ENCODE data around the gene EGFL8.

EGFL8 gene

DNA sequence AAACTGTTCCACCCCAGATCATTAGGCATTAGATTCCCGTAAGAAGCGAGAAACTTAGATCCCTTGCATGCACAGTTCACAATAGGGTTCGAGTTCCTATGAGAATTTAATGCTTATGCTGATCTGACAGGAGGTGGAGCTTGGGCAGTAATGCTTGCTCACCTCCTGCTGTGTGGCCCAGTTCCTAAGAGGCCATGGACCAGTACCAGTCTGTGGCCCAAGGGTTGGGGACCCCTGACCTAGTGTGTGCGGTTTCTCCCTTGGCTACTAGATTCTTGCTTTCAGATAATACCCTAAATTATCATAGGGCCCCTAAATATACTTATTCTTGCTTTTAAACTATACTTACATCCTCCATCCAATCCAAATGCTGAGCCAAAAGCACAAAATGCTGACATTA lies 30.0 kb downstream of the EGFL8 start:
- H3K4me1 ChIP-seq: peaks cover 0 to 40% (median 30%) of the 10 kb centered on the region in 4 donors
- intact Hi-C loops (cut with DNase I; ENCODE audit: low total_unique reads): no loop called here
- peak overlapping the region; percentile 87 to 98 for H3K27ac ChIP-seq
- TF ChIP-seq, protein P1, sequence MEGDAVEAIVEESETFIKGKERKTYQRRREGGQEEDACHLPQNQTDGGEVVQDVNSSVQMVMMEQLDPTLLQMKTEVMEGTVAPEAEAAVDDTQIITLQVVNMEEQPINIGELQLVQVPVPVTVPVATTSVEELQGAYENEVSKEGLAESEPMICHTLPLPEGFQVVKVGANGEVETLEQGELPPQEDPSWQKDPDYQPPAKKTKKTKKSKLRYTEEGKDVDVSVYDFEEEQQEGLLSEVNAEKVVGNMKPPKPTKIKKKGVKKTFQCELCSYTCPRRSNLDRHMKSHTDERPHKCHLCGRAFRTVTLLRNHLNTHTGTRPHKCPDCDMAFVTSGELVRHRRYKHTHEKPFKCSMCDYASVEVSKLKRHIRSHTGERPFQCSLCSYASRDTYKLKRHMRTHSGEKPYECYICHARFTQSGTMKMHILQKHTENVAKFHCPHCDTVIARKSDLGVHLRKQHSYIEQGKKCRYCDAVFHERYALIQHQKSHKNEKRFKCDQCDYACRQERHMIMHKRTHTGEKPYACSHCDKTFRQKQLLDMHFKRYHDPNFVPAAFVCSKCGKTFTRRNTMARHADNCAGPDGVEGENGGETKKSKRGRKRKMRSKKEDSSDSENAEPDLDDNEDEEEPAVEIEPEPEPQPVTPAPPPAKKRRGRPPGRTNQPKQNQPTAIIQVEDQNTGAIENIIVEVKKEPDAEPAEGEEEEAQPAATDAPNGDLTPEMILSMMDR (IDR thresholded peaks at IDR 0.05): no peak
- H3K36me3 ChIP-seq: no peaks in the 10 kb centered on the region
- no peak for DNase-seq
- no peaks in the 10 kb centered on the region for H3K9me3 ChIP-seq
- H3K4me3 ChIP-seq: no peak overlapping the region
- H3K27me3 ChIP-seq: no peaks in the 10 kb centered on the region

DNA sequence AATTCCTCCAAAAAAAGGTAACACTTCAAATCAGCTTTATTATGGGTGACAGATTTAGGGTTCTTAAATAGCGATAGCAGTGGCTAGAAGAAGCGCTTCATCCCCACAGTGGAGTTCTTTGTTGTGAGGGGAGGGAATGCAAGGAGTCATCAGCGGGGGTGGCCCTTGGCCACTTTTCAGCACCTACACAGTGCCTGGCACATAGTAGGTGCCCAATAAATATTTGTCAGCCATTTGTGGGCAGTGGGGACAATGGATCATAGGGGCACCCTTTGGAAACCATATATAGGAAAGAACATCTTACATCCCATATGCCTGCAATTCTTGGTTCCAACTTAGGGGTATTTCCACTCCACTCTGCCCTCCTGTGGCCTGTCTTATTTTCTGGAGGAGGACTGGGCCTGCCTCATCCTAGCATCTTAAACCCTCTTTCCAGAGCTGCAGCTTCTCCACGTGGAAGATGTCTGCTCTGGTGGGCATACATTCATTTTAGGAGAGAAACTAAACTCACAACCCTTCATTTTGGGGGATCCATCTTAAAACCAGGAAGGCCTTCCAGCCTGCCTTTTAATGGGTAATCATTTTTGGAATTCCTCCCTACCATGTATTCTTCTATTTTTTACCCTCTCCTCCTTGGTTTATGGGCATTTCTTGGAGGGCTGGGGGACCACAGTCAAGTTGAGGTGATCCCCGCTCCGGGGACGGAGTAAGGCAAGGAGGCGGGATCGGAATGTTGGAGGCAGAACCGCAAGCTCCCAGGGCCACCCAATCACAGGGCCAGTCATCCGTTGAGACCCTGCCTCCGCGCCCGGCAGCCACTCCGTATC lies 30.6 kb downstream of the EGFL8 start:
- Histone ChIP-seq H3K4me1 (peaks cover 0 to 39% (median 30%) of the 10 kb centered on the region in 4 donors), H3K27ac (peak overlapping the region; percentile 87 to 98), H3K27me3 (no peaks in the 10 kb centered on the region), H3K4me3 (peak overlapping the region; percentile 41 to 54), H3K9me3 (no peaks in the 10 kb centered on the region), H3K36me3 (no peaks in the 10 kb centered on the region)
- intact Hi-C loops (cut with DNase I; ENCODE audit: low total_unique reads): no loop called here
- TF ChIP-seq, protein P1 (IDR thresholded peaks at IDR 0.05): peak; percentile 43 to 59
- no peak for DNase-seq

DNA sequence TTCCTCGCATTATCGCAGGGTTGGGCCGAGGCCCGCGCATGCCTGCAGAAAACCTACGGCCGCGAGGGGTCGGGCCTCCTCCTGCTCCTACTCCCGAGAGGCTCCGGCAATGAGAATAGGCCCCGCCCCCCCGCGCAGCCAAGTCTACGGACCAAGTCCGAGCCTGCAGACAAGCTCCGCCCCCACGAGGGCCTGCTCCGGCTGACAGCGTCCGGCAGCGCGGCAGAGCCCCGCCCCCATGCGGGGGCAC lies 31.2 kb downstream of the EGFL8 start:
- Histone ChIP-seq H3K27ac (peak overlapping the region; percentile 98), H3K27me3 (peaks cover 0 to 2% of the 10 kb centered on the region in 2 donors), H3K4me3 (peak overlapping the region; percentile 71 to 87), H3K4me1 (peaks cover 0 to 36% (median 28%) of the 10 kb centered on the region in 4 donors), H3K9me3 (no peaks in the 10 kb centered on the region), H3K36me3 (no peaks in the 10 kb centered on the region)
- TF ChIP-seq, protein P1 (IDR thresholded peaks at IDR 0.05): peak; percentile 37 to 46
- DNase-seq: peak; percentile 100
- intact Hi-C loops (cut with DNase I; ENCODE audit: low total_unique reads): no loop called here

DNA sequence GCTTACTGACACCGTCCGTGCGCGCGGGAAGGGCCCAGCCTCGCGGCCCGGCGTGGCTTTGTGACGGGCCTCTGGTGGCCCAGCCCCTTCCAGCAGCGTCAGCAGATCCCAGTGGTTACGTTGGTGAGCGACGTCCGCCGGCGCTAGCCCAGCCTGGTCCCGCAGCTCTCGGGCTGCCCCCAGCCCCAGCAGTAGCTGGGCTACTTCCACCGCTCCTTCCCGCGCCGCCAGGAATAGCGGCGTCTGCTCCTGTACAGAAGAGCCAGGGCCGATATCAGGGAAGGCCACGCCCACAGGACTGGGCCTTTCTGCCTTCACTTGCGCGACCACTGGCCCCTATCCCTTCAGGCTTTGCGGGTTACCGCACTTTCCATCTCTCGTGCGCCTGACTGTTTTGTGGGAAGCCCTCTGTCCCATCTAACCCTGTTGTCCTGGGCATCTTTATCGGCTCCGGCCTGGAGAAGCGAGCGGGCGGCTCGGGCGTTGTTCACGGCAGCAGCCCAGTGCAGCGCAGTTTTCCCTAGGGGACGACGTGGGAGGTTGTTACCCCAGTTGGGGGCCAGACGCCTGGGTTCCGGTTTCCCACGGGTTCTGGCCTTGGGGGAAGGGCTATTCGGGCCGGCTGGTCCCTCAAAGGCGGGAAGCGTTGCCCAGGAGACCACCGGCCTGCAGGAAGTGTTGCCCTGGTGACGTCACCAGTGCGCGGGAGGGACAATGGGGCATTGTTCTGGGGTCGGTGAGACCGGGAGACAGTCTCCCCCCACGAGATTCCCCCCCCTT lies 31.7 kb downstream of the EGFL8 start:
- peak; percentile 90 to 94 for DNase-seq
- Histone ChIP-seq H3K4me1 (peaks cover 0 to 31% (median 23%) of the 10 kb centered on the region in 4 donors), H3K27ac (peak overlapping the region; percentile 98), H3K27me3 (peaks cover 0 to 8% of the 10 kb centered on the region in 2 donors), H3K4me3 (peak overlapping the region; percentile 71 to 87), H3K9me3 (no peaks in the 10 kb centered on the region), H3K36me3 (no peaks in the 10 kb centered on the region)
- intact Hi-C loops (cut with DNase I; ENCODE audit: low total_unique reads): no loop called here
- TF ChIP-seq, protein P1 (IDR thresholded peaks at IDR 0.05): no peak

DNA sequence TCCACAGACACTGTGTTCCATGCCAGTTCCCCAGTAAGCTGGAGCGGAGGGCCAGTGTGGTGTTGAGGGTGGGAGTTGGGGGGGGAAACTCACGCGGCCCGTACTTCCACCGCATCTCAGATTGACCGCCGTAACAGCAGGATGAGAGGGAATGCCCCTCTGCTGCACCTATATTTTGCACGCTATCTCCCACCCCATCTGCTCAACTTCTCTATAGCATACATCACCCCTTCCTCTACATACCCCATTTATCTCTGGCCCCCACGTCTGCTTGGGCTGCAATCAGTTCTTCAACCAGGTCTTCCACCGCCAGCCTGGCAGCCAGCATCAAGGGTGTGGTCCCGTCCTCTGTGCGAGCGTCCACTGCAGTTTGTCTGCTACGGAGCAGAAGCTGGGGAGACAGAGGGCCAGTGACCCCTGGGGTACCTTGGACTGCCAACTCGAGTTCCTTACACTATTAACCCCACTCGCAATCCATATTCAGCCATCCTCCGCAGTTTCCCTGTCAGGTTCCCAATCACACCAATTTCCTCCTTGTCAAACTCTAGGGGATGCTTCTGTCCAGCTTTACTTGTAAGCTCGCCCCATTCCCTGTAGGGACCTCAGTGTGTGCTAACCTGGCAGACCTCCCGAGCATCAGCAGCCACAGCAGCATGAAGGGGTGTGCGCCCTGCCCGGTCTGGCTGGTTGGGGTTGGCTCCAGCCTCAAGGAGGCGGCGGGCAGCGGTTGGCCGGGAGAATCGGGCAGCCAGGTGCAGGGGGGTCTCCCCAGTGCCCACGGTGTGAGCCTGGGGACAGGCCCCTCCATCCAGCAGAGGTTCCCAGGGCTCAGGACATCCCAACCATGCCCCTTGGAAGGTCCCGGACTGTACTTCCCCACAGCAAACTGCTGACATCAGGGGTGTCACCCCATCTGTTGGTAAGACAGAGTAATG lies 32.6 kb downstream of the EGFL8 start:
- intact Hi-C loops (cut with DNase I; ENCODE audit: low total_unique reads): no loop called here
- H3K9me3 ChIP-seq: no peaks in the 10 kb centered on the region
- peaks cover 0 to 15% of the 10 kb centered on the region in 2 donors for H3K27me3 ChIP-seq
- peak overlapping the region; percentile 71 to 87 for H3K4me3 ChIP-seq
- TF ChIP-seq, protein P1 (IDR thresholded peaks at IDR 0.05): no peak
- H3K36me3 ChIP-seq: no peaks in the 10 kb centered on the region
- H3K4me1 ChIP-seq: peaks cover 0 to 31% (median 16%) of the 10 kb centered on the region in 4 donors
- H3K27ac ChIP-seq: peak overlapping the region; percentile 98
- DNase-seq: peak in 1 of 2 donors; percentile 81
